Stimulated activated CD4-positive, alpha-beta T cell treated with anti-CD3 and anti-CD28 coated beads, Interleukin-1b, Interleukin-23, amount 100 ng/mL, for 24 hours (primary cell): Measurements from ENCODE around the gene CHRNA9.

Experiments used
- DNase-seq, 4 experiments: peaks; one replicate each; pipeline ENCODE4 v3.0.0-alpha.2; 2020; ENCODE audit warnings: low read depth in 4 of 4, low spot score in 1 of 4

Gene CHRNA9

DNA sequence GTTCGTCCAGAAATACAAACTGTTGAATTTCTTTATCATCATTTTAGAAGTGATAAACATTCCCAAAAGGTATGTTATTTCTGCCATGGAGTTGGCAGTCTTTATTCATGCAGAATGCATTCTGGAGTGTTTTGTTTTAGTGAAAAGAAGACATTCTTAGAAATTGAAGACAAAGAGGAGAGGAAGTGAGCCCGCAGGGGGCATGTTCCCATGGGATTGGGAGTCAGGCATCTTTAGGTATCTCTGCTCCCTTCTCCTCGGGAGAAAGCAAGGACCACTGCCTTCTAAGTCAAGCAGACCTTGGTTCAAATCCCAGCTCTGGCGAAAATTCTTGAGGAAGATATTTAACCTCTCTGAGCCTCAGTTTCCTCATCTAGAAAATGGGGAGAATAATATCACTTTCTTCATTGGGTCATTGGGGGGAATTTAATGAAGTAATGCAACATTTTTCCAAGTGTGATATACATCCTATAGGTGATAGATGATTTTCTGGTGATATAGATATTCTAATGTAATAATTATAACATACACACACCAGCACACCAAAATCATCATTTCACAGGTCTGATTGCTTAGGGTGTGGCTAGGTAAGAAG lies 26.5 kb upstream of the CHRNA9 start:
- no peak for DNase-seq

DNA sequence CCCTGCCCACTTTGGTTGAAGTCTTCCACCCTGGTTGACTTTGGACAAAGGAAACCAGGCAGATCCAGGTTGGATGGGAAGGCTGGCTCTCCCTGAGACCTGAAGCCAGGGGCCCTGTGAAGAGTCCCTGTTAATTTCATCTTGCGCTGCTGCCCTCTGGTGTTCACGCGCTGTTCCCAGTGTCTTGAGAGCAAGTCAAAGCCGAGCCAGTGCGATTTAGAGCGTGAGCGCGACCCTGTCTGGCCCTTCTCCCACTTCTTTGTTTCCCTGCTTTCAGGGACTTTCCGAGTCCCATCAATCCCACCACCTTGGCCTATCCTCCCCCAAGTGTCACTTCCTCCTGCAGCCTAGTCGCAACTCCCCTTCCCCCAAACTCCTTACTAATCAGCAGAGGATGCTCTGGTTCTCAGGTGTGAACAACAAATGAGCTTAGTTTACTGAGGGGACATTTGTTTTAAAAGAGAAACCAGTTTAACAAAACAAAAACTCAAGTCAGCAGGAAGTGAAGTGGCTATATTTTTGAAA lies 25.8 kb upstream of the CHRNA9 start:
- DNase-seq: peak; percentile 82 to 89 (median 86)

DNA sequence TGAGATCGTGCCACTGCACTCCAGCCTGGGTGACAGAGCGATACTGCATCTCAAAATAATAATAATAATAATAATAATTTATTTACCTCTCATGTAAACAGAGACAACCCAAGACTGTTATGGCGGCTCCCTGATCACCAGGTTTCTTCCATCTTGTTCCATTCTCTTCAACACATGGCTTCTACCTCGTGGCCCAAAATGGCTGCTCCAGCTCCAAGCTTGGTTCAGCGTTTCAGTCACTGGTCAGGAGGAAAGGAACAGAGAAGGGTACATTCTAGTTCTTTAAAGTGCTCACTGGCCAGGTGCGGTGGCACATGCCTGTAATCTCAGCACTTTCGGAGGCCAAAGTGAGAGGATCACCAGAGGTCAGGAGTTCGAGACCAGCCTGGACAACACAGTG lies 24.9 kb upstream of the CHRNA9 start:
- DNase-seq: no peak

DNA sequence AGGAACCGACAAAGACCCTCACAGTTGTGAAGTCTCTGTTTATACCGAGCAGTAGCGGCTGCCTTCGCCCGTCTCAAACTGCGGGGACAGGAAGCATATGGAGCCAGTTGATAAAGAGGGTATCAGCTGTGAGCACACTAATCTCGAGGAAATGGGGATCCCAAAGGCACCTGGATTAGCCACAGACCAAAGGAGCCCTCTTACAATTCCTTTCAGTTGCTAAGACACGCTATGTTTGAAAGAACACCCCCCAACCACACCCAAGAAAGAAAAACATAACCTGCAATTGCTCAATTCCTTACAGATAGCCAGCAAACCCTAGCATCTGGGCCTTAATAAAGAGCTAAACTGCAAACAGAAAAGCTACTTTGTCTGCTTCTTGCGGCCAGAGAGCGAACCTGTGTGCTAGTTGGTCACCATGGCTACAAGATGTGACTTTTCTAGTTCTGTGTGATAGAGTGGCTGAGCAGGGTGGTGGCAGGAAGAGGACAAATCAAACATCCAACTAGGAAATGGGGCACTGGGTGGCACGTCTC lies 23.3 kb upstream of the CHRNA9 start:
- DNase-seq: no peak

DNA sequence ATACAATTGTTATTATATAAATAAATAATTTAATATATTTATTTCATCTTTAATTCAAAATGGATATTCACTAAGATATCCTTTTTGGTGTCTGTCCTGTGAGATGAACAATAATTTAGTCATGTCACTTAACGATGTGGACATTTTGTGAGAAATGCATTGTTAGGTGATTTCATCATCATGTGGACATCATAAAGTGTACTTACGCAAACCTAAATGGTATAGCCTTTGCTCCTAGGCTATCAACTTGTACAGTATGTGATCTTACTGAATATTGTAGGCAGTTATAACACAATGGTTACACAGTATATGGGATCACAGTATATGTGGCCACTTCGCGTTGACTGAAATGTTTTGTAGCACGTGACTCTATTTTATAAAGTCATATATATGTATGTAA lies 20.2 kb upstream of the CHRNA9 start:
- no peak for DNase-seq

DNA sequence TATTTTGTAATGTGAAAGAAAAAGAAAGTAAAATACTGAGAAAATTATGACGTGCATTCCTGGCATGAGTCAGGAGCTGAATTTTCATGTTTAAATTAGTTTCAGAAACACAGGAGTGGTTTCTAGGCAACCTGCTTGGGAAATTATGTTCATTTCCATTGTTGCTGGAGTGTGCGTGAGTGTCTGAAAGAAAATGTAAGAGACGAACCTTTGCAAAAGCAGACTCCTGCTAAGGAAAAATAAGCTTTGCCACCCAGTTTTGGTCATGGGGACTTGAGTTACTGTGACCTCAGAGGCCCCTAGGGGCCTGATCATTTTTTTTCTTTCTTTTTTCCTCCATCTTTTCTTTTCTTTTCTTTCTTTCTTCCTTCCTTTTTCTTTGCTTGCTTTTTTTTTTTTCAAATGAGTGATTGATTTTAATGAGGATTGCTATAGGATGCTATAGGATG lies 18.8 kb upstream of the CHRNA9 start:
- no peak for DNase-seq

DNA sequence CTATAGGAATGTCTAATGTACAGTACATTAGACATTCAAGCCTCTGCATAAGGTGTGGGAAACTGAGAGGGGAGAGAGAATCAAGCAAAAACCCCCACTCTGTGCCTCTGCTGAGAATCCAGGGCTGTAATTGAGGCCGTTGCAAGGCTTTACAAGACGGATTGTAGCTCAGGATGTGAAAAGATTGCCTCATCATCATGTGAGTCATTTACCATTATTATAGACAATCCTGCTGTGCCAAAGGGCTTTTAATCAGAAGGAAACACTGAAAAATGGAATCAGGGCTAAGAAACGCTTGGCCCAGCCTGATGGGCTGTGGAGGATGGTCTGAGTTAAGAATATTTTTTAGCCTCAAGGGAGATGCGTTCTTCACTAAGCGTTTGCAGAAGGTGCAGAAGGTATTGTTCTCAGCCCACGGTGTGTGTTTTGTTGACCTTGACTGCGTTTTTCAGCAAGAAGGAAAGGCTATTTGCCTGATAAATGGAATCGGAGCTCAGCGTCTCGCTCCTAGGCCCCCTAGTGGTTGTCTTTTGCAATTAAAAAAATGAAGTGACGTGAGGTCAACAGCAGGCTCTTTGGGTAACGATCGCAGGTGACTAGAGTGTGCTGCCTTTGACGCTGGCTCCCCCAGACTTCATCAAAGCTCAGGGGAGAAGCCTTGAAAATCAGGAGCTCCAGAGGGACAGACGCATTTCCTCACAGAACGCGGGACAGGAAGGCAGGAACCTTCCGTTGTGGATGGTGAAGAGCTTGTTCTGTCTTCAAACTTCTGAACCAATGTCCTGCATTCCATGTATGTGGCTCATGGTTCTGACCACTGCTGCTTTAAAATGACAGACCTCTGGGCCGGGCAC lies 18.1 kb upstream of the CHRNA9 start:
- no peak for DNase-seq

DNA sequence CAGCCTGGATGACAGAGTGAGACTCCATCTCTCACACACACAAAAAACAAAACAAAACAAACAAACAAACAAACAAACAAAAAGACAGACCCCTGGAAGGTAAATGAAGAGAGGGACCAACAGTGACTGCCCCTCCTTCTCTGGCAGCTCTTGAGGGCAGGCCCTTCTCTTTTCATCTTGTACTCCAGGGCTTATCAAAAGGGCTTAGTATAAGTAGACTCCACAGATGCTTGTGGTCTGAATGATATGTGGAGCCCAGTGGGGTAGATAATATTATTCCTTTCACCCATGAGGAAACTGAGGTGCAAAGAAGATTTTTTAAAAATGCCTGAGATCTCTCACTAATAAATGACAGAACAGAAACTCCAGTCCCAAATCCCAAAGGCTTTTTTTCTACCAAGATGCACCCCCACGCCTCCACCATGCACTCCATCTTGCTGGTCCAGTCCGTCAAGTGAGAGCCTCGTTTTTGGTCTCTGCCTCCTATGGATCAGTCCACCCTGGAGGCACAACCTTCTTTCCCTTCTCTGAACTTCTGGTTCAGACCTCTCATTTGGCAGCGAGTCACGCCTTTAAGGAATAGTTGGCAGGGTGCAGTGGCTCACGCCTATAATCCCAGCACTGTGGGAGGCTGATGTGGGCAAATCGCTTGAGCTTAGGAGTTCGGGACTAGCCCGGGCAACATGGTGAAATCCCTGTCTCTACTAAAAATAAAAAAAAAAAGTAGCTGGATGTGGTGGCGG lies 17.0 kb upstream of the CHRNA9 start:
- no peak for DNase-seq

DNA sequence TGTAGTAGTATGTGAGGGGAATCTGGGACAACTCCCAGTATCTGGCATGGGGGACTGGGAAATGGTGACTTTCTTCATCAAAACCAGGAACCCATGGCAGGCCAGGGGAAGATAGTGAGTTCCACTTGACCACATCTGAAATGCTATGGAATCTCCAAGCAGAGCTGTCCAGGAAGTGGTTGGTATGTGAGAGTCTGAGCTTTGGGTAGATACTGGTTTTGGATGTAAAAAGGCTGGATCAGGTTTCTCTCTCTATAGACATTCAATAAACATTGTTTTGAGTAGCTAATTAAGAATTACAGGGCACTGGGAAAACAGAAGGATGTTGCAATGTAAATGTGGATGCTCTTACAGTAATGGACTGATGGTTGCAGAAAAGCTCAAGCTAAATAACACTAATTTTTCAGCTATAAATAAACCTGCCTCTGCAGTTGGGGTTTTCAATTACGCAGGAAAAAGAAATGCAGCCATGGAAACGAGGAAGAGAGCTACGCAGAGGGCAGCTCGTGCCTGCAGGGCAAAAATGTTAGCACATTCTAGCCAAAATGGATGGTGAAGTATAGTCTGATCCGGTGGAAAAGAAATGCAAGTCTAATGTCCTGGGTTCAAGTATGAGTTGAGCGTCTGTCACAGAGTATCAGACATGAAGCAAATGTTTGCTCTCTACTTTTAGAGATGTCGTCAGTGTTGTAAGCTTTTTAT lies 13.4 kb upstream of the CHRNA9 start:
- DNase-seq: no peak

DNA sequence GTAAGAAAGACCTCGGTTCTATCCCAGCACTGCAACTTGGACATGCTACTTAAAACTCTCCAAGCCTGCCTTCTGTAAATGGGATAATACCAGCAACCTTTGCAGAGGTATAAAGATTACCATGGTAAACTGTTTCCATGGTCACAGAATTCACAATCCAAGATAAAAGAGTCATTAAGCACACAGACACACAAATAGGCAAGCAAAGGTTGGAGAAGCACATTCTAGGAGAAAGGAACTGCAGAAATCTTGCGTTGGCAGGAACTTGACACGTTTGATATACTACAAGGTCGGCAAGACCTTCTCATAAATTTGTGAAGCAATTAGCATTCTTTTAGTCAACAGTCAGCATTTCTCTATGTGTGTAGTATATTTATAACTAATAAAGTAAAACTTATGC lies 12.3 kb upstream of the CHRNA9 start:
- DNase-seq: no peak

DNA sequence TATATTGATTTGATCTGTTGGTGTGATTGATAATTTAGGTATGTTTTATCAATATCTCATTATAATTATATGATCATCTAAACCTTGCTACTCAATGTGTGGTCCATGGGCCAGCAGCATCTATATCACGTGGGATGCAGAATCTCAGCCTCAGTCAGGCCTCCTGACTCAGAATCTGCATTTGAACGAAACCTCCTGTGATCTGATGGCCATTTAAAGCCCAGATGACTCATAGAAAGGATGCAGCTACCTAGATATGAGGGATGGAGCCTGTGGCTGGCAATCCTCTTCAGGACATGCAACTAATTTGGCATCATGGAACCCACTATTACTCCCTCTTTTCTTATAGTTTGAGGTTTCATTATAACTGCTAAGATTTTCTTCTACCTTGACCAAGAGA lies 11.3 kb upstream of the CHRNA9 start:
- DNase-seq: no peak

DNA sequence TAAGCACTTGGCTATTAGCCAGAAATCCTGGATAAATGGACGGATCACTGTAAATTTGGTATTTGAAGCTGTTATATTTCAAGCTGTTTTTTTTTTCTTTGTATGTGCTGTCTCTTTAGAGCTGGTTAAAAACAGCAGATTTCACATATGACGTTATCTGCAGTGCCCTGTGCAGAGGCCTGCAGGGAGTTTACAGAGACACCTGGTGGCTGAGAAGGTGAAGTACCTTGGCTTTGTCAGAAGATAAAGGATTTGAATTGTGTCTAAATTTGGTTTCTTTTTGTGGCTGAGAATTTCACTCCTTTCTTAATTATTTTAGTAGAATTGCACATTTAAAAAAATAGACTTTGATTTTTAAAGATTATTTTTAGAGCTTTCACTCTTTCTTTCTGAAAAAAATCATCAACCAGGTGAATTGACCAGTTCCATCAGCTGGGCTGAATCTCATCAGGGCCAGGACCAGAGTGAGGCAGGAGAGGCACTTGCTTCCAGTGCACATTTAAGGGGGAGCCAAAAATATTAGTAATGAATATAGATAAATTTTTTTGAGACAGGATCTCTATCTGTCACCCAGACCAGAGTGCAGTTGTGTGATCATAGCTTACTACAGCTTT lies 9.6 kb upstream of the CHRNA9 start:
- no peak for DNase-seq

DNA sequence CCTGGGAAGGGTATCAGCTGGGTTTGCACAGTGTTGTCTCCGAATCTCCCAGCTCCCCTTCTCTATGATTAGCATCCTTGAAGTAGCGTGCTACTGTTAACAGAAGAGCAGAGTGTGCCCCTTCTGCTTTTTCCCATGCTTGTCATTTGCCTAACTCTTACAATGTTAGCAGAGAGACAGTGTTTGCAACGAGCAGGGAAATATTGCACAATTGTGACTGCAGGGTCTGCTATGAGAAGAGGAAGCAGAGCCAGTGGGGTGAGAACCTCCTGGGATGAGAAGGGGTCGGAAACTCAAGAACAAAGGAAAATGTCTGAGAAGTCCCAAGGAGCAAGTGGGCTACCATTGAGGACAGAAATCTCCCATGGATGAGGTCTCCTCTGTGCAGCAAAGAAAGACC lies 7.8 kb upstream of the CHRNA9 start:
- no peak for DNase-seq

DNA sequence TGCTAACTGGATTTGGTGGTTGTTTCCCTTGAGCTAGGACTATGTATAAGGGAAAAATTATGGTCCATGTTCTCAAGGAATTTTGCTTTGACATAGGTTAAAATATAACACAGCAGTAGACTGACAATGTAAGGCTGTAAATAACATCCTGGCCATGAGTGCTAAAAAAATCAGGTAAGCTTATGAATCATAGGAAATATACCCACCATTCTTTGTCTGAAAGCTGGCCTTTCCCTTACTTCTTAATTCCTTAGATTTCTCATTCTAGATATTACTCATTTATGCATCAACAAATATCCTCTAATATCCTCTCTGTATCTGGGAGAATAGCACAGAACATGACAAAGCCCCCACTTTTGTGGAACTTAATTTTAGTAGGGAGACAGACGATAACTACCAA lies 6.8 kb upstream of the CHRNA9 start:
- DNase-seq: no peak

DNA sequence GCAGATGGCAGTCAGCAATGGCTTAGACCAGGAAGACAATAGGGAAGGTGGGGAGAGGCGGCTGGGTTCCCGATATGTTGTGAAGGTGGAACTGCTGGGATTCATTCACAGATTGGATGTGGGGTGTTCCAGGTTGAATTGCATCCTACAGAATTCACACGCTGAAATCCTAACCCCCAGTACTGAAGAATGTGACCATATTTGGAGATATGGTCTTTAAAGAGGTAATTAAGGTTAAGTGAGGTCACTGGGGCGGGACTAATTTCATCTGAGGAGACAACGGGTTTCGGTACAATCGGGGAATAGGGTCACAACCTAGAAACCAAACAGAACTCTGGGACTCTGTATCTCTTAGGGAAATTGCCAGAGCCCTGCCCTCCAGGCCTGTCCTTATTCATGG lies 5.3 kb upstream of the CHRNA9 start:
- DNase-seq: no peak

DNA sequence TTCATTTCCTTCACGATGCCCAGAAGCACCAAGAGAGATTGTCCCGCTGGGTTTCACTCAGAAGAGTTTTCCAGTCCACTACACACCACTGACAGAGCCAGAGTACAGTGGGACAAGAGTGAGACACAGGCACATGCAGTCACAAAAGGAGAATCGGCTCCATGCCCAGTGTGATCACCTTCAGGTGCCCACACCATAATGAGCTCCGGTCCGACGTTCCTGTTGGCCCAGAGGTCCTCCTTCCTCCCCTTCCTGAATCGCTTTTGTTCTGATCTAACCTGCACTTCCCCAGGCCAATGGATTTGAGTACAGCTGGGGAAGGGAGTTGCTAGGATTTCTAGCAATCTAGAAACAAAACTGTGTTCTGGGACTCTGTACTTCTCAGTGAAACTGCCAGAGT lies 4.6 kb upstream of the CHRNA9 start:
- no peak for DNase-seq

DNA sequence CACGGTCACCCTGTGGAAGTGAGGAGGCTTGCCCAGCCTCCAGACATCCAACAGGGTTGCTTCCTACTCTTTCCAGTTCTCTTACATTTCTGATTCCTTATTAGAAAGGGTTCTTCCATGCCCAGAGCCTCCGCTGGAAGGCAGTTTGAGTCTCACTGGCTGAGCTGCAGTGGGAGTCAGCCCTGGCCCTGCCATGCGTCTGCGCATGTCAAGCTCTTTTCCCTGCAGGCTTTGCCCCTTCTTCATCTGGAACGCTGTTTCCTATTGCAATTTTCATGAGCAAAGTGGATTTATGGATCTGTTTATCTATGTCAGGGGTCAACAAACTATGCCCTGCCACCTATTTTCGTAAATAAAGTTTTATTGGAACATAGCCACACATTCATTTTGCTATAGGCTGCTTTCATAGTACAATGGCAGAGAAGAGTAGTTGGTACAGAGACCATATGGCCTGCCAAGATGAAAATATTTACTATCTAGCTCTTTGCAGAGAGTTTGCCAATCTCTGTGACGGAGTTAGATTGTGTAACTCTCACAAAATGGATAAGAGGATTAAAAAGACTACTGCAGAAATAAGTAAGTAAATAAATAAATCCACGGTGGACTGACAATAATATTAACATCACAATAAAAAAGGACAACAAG lies 3.9 kb upstream of the CHRNA9 start:
- no peak for DNase-seq

DNA sequence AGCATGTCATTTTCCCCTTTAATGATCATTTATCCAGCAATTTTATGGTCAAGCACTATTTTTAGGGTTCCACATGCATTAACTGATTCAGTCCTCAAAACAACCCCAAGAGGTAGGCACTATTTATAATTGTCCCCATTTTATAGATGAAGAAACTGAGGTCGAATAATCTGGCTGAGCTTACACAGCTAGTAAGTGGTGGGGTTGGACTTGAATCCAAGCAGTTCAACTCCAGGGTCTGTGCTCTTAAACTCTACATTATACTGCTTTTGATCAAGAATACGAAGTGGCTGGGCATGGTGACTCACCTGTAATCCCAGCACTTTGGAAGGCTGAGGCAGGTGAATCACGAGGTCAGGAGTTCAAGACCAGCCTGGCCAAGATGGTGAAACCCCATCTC lies 3.2 kb upstream of the CHRNA9 start:
- DNase-seq: no peak

DNA sequence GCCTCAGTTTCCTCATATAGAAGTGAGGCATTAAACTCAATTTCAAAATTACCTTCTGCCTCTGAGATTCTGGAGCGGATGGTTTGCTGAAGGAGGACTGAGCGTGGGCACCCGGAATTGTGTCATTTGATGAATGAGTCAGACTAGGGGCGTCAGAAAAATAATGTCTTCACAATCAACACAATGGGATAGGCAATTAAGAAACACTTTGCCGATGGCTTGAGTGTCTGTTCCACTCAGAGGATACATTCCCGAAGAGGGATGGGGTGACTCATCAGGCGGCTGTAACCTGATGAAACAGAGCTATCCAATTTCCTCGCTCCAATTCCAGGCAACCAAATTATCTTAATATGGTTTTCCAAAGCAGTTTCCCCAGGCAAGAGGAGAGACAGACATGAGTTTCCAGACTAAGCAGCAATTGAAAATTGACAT lies 1.2 kb upstream of the CHRNA9 start:
- no peak for DNase-seq

DNA sequence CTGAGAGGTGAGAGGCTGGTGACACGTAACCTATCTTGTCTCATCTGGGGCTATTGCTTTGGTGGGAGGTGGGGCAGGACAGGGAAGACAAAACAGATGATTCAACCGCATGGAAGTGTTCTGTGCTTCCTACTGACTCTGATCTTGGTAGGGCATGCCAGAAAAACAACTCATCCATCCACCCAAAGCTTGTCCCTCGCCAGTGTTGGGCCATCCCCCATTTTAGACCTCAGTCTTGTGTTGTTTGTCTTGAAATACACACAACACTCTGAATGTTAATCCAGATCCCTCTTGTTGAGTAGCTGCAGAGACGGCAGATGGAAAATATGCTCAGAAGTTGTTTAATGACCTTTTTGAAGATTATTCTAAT lies 377 bp downstream of the CHRNA9 start:
- DNase-seq: no peak
